ENCODE data around the gene DLK1. TPM values are rescaled to one million over a fixed set of nuclear protein-coding genes. Genes with fewer than 3 reads are reported as not detected.

Gene DLK1
- polyA plus RNA-seq, 2 of the 4 experiments (the other 2 are of a cell fraction) = 0.06 TPM; not detected in 1

DNA sequence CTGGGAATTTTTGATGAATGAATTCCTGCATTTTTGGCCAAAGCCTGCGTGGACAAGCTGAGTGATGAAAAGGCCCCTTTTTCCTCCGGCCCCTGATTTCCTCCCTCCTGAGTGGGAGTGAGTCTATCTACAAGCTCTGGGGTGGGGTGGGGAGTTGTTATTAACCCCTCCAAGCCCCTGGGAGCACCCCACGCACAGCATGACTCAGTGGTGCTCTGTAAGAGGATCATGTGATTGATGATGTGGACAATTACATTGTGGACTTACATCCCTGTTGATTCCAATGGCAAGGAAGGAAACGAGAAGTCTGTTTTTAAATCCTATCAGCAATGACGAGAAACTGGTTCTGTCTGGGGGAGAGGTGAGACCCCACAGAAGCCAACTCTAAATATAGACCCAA is 5.1 kb upstream of the DLK1 start:
- H3K9me3 ChIP-seq = no peaks in the 10 kb centered on the region; the same call in 2 of the 3 replicates
- DNase-seq (ENCODE audit: low read depth in 1 of 2, low spot score in 1 of 2) = no peak
- WGBS (ENCODE audit: missing lambda C conversion rate) = 52% methylated on average over 5 of the region's 5 CpGs
- H3K4me1 ChIP-seq = no peaks in the 10 kb centered on the region
- no peak overlapping the region; a peak in 1 of 6 replicates for H3K27ac ChIP-seq
- TF ChIP-seq ZNF302 (CRISPR knock-in tag; IDR thresholded peaks at IDR 0.05) = no peak
- TF ChIP-seq HOXA7 (CRISPR knock-in tag; IDR thresholded peaks at IDR 0.05) = no peak
- TF ChIP-seq TP53 (CRISPR knock-in tag; IDR thresholded peaks at IDR 0.05) = no peak
- no peak for TF ChIP-seq PHF8 (IDR thresholded peaks at IDR 0.05; ENCODE audit: borderline replicate concordance, low read depth)
- TF ChIP-seq NR3C1 (IDR thresholded peaks at IDR 0.05) = no peak
- TF ChIP-seq MAFK (IDR thresholded peaks at IDR 0.05; ENCODE audit: partially characterized antibody) = no peak
- TF ChIP-seq HOXB5 (CRISPR knock-in tag; IDR thresholded peaks at IDR 0.05) = no peak
- TF ChIP-seq, protein P1, sequence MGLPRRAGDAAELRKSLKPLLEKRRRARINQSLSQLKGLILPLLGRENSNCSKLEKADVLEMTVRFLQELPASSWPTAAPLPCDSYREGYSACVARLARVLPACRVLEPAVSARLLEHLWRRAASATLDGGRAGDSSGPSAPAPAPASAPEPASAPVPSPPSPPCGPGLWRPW (IDR thresholded peaks at IDR 0.05) = no peak
- TF ChIP-seq HOXB13 (CRISPR knock-in tag; IDR thresholded peaks at IDR 0.05; ENCODE audit: low read depth) = no peak
- ChIA-PET POLR2A (no interaction called here), CTCF (no interaction called here)
- FAIRE-seq = no peak
- no peak overlapping the region for H3K4me2 ChIP-seq
- no peak for ATAC-seq
- no peak overlapping the region for H3K4me3 ChIP-seq

DNA sequence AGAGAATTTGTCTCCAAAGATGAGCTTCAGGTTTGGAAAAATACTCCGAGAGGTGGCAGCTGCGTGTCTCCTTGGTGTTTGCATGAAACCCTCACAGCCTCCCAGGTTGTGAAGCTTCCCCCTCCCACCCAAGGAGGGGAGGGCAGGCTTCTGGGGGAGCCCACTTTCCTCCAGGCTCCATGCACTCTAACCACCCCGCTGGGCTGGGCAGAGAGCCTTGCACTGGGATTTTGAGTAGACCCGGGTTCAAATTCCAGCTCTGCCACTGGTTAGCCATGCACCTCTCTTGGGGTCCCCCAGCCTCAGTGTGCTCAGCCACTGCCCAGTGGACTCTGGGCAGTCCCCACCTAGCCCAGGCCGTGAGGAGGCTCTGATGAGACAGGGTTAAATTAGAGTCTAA is 4.3 kb upstream of the DLK1 start:
- FAIRE-seq (no peak), ATAC-seq (no peak), DNase-seq (ENCODE audit: low read depth in 1 of 2, low spot score in 1 of 2) (no peak)
- H3K4me3 ChIP-seq = no peak overlapping the region
- CTCF ChIA-PET = no interaction called here
- H3K27ac ChIP-seq = no peak overlapping the region
- 63% methylated on average over 5 of the region's 5 CpGs for WGBS (ENCODE audit: missing lambda C conversion rate)
- POLR2A ChIA-PET = no interaction called here
- TF ChIP-seq JUN (IDR thresholded peaks at IDR 0.05) = no peak
- no peak for TF ChIP-seq CBX2 (IDR thresholded peaks at IDR 0.05; ENCODE audit: borderline replicate concordance, low read depth)
- no peak for TF ChIP-seq EHMT2 (IDR thresholded peaks at IDR 0.05; ENCODE audit: low read depth)
- TF ChIP-seq, protein P2, sequence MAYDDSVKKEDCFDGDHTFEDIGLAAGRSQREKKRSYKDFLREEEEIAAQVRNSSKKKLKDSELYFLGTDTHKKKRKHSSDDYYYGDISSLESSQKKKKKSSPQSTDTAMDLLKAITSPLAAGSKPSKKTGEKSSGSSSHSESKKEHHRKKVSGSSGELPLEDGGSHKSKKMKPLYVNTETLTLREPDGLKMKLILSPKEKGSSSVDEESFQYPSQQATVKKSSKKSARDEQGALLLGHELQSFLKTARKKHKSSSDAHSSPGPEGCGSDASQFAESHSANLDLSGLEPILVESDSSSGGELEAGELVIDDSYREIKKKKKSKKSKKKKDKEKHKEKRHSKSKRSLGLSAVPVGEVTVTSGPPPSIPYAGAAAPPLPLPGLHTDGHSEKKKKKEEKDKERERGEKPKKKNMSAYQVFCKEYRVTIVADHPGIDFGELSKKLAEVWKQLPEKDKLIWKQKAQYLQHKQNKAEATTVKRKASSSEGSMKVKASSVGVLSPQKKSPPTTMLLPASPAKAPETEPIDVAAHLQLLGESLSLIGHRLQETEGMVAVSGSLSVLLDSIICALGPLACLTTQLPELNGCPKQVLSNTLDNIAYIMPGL (CRISPR knock-in tag; IDR thresholded peaks at IDR 0.05; ENCODE audit: borderline replicate concordance) = no peak
- TF ChIP-seq POLR2AphosphoS2 (conservative IDR thresholded peaks at IDR 0.05; ENCODE audit: low read length) = no peak
- TF ChIP-seq, protein P3, sequence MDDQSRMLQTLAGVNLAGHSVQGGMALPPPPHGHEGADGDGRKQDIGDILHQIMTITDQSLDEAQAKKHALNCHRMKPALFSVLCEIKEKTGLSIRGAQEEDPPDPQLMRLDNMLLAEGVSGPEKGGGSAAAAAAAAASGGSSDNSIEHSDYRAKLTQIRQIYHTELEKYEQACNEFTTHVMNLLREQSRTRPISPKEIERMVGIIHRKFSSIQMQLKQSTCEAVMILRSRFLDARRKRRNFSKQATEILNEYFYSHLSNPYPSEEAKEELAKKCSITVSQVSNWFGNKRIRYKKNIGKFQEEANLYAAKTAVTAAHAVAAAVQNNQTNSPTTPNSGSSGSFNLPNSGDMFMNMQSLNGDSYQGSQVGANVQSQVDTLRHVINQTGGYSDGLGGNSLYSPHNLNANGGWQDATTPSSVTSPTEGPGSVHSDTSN (IDR thresholded peaks at IDR 0.05) = no peak
- no peak for TF ChIP-seq CBX8 (IDR thresholded peaks at IDR 0.05)
- no peak for TF ChIP-seq RCOR1 (IDR thresholded peaks at IDR 0.05; ENCODE audit: low read depth, low read length)
- TF ChIP-seq CHD2 (IDR thresholded peaks at IDR 0.05; ENCODE audit: low read length, partially characterized antibody) = no peak
- TF ChIP-seq CEBPB (IDR thresholded peaks at IDR 0.05) = no peak
- no peaks in the 10 kb centered on the region for H3K9me3 ChIP-seq
- H3K4me2 ChIP-seq = no peak overlapping the region
- no peaks in the 10 kb centered on the region for H3K4me1 ChIP-seq

GRCh38 chr14:100723135-100723829 is 3.4 kb upstream of the DLK1 start:
- no peak overlapping the region for H3K4me2 ChIP-seq
- 52% methylated on average over 14 of the region's 21 CpGs for WGBS (ENCODE audit: missing lambda C conversion rate)
- ATAC-seq (no peak), FAIRE-seq (no peak), DNase-seq (ENCODE audit: low read depth in 1 of 2, low spot score in 1 of 2) (no peak)
- H3K9me3 ChIP-seq = no peaks in the 10 kb centered on the region
- H3K4me3 ChIP-seq = no peak overlapping the region
- no peak overlapping the region for H3K27ac ChIP-seq
- H3K4me1 ChIP-seq = no peaks in the 10 kb centered on the region
- CTCF ChIA-PET = no interaction called here
- POLR2A ChIA-PET = no interaction called here
- TF ChIP-seq, protein P2 (CRISPR knock-in tag; IDR thresholded peaks at IDR 0.05; ENCODE audit: borderline replicate concordance) = no peak
- TF ChIP-seq, protein P4, sequence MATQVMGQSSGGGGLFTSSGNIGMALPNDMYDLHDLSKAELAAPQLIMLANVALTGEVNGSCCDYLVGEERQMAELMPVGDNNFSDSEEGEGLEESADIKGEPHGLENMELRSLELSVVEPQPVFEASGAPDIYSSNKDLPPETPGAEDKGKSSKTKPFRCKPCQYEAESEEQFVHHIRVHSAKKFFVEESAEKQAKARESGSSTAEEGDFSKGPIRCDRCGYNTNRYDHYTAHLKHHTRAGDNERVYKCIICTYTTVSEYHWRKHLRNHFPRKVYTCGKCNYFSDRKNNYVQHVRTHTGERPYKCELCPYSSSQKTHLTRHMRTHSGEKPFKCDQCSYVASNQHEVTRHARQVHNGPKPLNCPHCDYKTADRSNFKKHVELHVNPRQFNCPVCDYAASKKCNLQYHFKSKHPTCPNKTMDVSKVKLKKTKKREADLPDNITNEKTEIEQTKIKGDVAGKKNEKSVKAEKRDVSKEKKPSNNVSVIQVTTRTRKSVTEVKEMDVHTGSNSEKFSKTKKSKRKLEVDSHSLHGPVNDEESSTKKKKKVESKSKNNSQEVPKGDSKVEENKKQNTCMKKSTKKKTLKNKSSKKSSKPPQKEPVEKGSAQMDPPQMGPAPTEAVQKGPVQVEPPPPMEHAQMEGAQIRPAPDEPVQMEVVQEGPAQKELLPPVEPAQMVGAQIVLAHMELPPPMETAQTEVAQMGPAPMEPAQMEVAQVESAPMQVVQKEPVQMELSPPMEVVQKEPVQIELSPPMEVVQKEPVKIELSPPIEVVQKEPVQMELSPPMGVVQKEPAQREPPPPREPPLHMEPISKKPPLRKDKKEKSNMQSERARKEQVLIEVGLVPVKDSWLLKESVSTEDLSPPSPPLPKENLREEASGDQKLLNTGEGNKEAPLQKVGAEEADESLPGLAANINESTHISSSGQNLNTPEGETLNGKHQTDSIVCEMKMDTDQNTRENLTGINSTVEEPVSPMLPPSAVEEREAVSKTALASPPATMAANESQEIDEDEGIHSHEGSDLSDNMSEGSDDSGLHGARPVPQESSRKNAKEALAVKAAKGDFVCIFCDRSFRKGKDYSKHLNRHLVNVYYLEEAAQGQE (IDR thresholded peaks at IDR 0.05) = no peak
- TF ChIP-seq EP300 (IDR thresholded peaks at IDR 0.05) = no peak
- TF ChIP-seq ESRRA (IDR thresholded peaks at IDR 0.05; ENCODE audit: borderline replicate concordance, low read length) = no peak
- TF ChIP-seq HOXB13 (CRISPR knock-in tag; IDR thresholded peaks at IDR 0.05; ENCODE audit: low read depth) = no peak
- no peak for TF ChIP-seq EHF (CRISPR knock-in tag; IDR thresholded peaks at IDR 0.05)
- no peak for TF ChIP-seq ZC3H11A (IDR thresholded peaks at IDR 0.05)
- no peak for TF ChIP-seq CEBPB (IDR thresholded peaks at IDR 0.05)

Measured in A549 (cell line).